ENCODE data around the gene SLC5A2. TPM values are rescaled to one million over a fixed set of nuclear protein-coding genes. Genes with fewer than 3 reads are reported as not detected.
"Not testable (repeated sequence)": the region's sequence is repeated elsewhere in the genome, so short reads cannot be mapped to it uniquely, and the experiment has no call there.

Gene SLC5A2
- total RNA-seq, 4 donors from 2014 or later: not detected

DNA sequence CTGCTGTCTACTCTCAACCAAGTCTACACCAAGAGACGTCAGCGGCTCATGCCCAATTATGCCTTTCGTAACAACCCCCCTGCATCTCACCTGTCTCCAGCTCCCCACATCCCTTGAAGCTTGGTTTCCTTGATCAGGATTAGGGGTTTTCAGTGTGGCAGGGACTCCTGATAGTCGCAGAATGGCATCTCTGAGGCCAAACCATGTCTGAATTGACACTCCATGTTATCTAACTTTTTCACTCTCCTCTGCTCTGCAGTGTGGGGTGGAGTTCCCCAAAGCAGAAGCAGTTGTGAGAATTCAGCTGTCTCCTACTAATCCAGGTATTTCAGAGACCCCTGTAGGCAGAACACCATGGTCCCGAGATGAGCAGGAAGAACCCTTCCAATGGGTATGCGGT is 39.1 kb downstream of the SLC5A2 start:
- Histone ChIP-seq H3K9me3 (no peaks in the 10 kb centered on the region), H3K4me1 (no peaks in the 10 kb centered on the region), H3K4me3 (no peak overlapping the region), H3K27me3 (no peaks in the 10 kb centered on the region), H3K36me3 (no peaks in the 10 kb centered on the region), H3K27ac (no peak overlapping the region)
- ATAC-seq: no peak
- TF ChIP-seq POLR2AphosphoS5 (IDR thresholded peaks at IDR 0.05): no peak
- TF ChIP-seq, protein P1, sequence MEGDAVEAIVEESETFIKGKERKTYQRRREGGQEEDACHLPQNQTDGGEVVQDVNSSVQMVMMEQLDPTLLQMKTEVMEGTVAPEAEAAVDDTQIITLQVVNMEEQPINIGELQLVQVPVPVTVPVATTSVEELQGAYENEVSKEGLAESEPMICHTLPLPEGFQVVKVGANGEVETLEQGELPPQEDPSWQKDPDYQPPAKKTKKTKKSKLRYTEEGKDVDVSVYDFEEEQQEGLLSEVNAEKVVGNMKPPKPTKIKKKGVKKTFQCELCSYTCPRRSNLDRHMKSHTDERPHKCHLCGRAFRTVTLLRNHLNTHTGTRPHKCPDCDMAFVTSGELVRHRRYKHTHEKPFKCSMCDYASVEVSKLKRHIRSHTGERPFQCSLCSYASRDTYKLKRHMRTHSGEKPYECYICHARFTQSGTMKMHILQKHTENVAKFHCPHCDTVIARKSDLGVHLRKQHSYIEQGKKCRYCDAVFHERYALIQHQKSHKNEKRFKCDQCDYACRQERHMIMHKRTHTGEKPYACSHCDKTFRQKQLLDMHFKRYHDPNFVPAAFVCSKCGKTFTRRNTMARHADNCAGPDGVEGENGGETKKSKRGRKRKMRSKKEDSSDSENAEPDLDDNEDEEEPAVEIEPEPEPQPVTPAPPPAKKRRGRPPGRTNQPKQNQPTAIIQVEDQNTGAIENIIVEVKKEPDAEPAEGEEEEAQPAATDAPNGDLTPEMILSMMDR (IDR thresholded peaks at IDR 0.05): no peak
- TF ChIP-seq EP300 (IDR thresholded peaks at IDR 0.05): no peak
- 88 to 93% methylated on average over 2 to 5 of the region's 6 CpGs for WGBS, 2 donors (ENCODE audit: low coverage in 1 of 2)

DNA sequence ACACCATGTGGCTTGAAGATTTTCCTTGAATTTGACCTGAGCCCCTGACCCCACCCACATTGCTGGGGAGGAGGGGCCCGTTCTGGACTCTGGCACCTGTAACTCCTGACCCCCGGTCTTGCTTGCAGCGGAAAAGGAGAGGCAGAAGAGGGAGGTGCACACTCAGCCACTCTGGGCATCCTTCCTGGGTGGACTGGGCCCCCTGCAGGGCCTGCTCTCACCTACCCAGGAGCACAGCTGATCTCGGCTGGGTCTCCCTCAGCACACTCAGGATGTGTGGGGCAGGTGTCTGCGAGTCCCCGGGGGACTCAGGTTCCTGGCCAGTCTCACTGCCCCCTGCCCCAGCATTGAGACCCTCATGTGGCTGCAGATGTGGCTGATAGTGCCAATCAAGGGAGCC is 40.8 kb downstream of the SLC5A2 start:
- H3K4me3 ChIP-seq, H3K36me3 ChIP-seq, H3K27ac ChIP-seq, H3K9me3 ChIP-seq, H3K27me3 ChIP-seq, ATAC-seq, H3K4me1 ChIP-seq: not testable (repeated sequence)
- WGBS, 2 donors (ENCODE audit: low coverage in 1 of 2): no CpG with 5 or more reads among the region's 6 CpGs

DNA sequence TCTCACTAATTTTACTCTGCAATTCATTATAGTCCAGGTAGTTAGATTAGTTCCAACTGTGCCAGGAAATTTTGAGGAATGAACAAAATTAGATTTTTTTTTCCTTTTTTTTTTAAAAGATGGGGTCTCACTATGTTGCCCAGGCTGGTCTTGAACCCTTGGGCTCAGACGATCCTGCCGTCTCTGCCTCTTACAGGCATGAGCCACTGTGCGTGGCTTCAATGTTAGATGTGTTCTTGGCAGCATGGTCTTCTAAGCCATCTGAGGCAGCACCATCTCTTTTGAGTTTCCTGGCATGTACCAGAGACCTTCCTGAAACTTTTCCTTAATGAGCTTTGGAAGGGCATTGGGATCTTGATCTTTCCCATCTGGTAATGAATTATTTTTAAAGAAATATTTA is 42.2 kb downstream of the SLC5A2 start:
- H3K36me3 ChIP-seq: no peaks in the 10 kb centered on the region

DNA sequence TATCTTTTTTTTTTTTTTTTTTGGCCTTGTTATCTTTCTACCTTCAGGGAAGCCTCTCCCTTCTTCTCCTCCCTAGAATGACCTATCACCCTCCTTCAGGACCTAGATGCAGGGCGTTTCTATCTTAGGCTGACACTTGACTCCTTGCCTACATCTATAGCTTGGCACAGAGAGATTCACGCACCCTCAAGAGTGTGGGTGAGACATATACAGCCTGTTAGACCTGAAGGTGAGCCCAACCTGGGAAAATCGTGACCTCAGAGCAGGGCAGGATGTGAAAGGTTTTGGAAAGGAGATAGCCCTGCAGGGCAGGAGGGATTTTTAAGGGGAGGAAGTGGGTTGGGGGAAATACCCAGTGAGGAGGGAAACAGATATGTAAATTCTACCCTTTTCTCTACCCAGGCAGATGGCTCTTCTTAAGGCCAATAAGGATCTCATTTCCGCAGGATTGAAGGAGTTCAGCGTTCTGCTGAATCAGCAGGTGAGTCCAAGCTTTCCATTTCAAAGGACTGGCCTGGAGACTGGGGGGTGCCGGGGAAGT is 44.9 kb downstream of the SLC5A2 start, which contains the start of gene AHSP:
AHSP (plus strand) TSS at position 167 of the 541 bp plus-strand sequence; CDS start at position 407, 240 bp downstream.
- H3K36me3 ChIP-seq: no peaks in the 10 kb centered on the region
- H3K4me1 ChIP-seq: peaks cover 0 to 19% (median 6%) of the 10 kb centered on the region in 3 donors
- H3K9me3 ChIP-seq: no peaks in the 10 kb centered on the region
- H3K4me3 ChIP-seq: peak within 1 kb of the TSS in 1 of 2 donors; percentile 53
- peak within 1 kb of the TSS in 2 of 4 donors; percentile 66 to 69 for H3K27ac ChIP-seq
- WGBS, 2 donors (ENCODE audit: low coverage in 1 of 2): 33 to 71% methylated on average over 1 to 4 of the region's 6 CpGs
- ATAC-seq: no peak
- H3K27me3 ChIP-seq: peaks cover 39% of the 10 kb centered on the region
- TF ChIP-seq, protein P1 (IDR thresholded peaks at IDR 0.05): no peak
- TF ChIP-seq EP300 (IDR thresholded peaks at IDR 0.05) (no peak), POLR2AphosphoS5 (IDR thresholded peaks at IDR 0.05) (no peak), POLR2A (IDR thresholded peaks at IDR 0.05) (no peak)

More for the DNA sequence above, 42.2 kb downstream of the SLC5A2 start:
- H3K9me3 ChIP-seq: no peaks in the 10 kb centered on the region
- peaks cover 0 to 19% (median 6%) of the 10 kb centered on the region in 3 donors for H3K4me1 ChIP-seq
- peaks cover 19% of the 10 kb centered on the region for H3K27me3 ChIP-seq
- no peak for ATAC-seq
- H3K4me3 ChIP-seq: no peak overlapping the region
- H3K27ac ChIP-seq: no peak overlapping the region
- TF ChIP-seq, protein P1 (IDR thresholded peaks at IDR 0.05): no peak
- no peak for TF ChIP-seq EP300 (IDR thresholded peaks at IDR 0.05)
- no peak for TF ChIP-seq POLR2AphosphoS5 (IDR thresholded peaks at IDR 0.05)
- TF ChIP-seq POLR2A (IDR thresholded peaks at IDR 0.05): no peak
- WGBS, 2 donors (ENCODE audit: low coverage in 1 of 2): 94 to 96% methylated on average over 3 of the region's 3 CpGs

DNA sequence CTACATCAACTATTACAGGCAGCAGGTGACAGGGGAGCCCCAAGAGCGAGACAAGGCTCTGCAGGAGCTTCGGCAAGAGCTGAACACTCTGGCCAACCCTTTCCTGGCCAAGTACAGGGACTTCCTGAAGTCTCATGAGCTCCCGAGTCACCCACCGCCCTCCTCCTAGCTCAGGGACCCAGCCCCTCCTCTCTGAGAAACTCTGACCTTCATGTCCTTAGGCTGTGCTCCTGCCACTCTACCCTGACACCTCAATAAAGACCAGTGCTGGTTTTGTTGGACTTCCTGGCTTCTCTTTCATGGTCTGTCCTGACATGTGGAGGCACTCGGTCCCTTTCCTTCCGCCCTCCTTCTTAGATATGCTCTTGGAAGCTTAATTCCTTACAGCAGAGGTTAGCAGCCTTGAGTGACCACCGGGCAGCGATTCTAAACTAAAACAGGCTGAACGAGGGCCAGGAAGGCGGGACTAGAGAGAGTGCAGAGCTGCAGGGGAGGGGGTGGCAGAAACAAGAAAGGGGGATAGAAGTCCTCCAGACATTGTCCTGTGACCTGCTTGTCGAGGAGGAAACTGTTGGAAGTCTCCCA is 45.7 kb downstream of the SLC5A2 start:
- Histone ChIP-seq H3K4me3 (peak overlapping the region in 1 of 2 donors; percentile 53), H3K27ac (peak overlapping the region in 2 of 4 donors; percentile 66 to 69)
- peak; percentile 10 for ATAC-seq

More for the DNA sequence above, 45.7 kb downstream of the SLC5A2 start:
- H3K36me3 ChIP-seq: no peaks in the 10 kb centered on the region
- H3K27me3 ChIP-seq: peaks cover 47% of the 10 kb centered on the region
- 6 to 46% methylated on average over 5 to 6 of the region's 11 CpGs for WGBS, 2 donors (ENCODE audit: low coverage in 1 of 2)
- H3K9me3 ChIP-seq: no peaks in the 10 kb centered on the region
- H3K4me1 ChIP-seq: peaks cover 0 to 19% (median 6%) of the 10 kb centered on the region in 3 donors
- TF ChIP-seq EP300 (IDR thresholded peaks at IDR 0.05) (no peak), POLR2A (IDR thresholded peaks at IDR 0.05) (no peak), POLR2AphosphoS5 (IDR thresholded peaks at IDR 0.05) (no peak)
- TF ChIP-seq, protein P1 (IDR thresholded peaks at IDR 0.05): no peak

Data from gastroesophageal sphincter (tissue), 4 donors.